Measurements from ENCODE around the gene BHMT2. TPM values are rescaled to one million over a fixed set of nuclear protein-coding genes. Genes with fewer than 3 reads are reported as not detected.

BHMT2 gene
- total and polyA plus RNA-seq, 10 donors = 0.17 to 2.6 (median 0.64) TPM; not detected in 1

- DNase-seq = no peak
- TF ChIP-seq POLR2A (IDR thresholded peaks at IDR 0.05) = no peak
- TF ChIP-seq, protein P1, sequence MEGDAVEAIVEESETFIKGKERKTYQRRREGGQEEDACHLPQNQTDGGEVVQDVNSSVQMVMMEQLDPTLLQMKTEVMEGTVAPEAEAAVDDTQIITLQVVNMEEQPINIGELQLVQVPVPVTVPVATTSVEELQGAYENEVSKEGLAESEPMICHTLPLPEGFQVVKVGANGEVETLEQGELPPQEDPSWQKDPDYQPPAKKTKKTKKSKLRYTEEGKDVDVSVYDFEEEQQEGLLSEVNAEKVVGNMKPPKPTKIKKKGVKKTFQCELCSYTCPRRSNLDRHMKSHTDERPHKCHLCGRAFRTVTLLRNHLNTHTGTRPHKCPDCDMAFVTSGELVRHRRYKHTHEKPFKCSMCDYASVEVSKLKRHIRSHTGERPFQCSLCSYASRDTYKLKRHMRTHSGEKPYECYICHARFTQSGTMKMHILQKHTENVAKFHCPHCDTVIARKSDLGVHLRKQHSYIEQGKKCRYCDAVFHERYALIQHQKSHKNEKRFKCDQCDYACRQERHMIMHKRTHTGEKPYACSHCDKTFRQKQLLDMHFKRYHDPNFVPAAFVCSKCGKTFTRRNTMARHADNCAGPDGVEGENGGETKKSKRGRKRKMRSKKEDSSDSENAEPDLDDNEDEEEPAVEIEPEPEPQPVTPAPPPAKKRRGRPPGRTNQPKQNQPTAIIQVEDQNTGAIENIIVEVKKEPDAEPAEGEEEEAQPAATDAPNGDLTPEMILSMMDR (IDR thresholded peaks at IDR 0.05 in 8 of 11, conservative IDR thresholded peaks at IDR 0.05 in 3 of 11) = no peak
- TF ChIP-seq POLR2AphosphoS5 (IDR thresholded peaks at IDR 0.05) = no peak
These were observed 34.3 kb upstream of the BHMT2 start for GRCh38 chr5:79035237-79035636.

DNA sequence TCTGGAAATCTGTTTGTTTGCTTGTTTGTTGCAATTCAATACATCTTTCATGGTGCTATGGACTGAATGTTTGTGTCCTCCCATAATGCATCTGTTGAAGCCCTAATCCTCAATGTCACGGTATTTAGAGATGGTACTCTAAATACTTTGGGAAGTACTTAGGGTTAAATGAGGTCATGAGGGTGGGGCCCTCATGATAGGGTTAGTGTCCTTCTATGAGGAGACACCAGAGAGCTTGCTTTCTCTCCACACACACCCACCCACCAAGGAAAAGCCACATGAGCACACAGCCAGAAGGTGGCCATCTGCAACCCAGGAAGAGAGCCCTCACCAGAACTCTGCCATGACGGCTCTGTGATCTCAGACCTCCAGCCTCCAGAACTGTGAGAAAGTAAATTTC is 32.8 kb upstream of the BHMT2 start:
- Histone ChIP-seq H3K36me3 (no peaks in the 10 kb centered on the region), H3K4me3 (no peak overlapping the region), H3K27me3 (replicated peaks in 1 of 7) (no peaks in the 10 kb centered on the region), H3K27ac (no peak overlapping the region), H3K9me3 (peaks cover 0 to 9% (median 1%) of the 10 kb centered on the region in 8 donors), H3K4me1 (no peaks in the 10 kb centered on the region)
- WGBS, 5 donors = 89 to 98% (median 95%) methylated on average over 2 of the region's 2 CpGs
- TF ChIP-seq, protein P1 (IDR thresholded peaks at IDR 0.05 in 8 of 11, conservative IDR thresholded peaks at IDR 0.05 in 3 of 11) = no peak
- TF ChIP-seq POLR2AphosphoS5 (IDR thresholded peaks at IDR 0.05) (no peak), POLR2A (IDR thresholded peaks at IDR 0.05) (no peak)
- DNase-seq = no peak
- intact Hi-C loops (cut with DNase I; ENCODE audit: low total_unique reads) = no loop called here

More at GRCh38 chr5:79035237-79035636, 34.3 kb upstream of the BHMT2 start:
- WGBS, 5 donors = 86 to 98% (median 91%) methylated on average over 3 of the region's 3 CpGs
- H3K27ac ChIP-seq = no peak overlapping the region
- no peaks in the 10 kb centered on the region for H3K27me3 ChIP-seq (replicated peaks in 1 of 7)
- peaks cover 0 to 9% (median 1%) of the 10 kb centered on the region in 8 donors for H3K9me3 ChIP-seq
- no peaks in the 10 kb centered on the region for H3K4me1 ChIP-seq
- no peak overlapping the region for H3K4me3 ChIP-seq
- intact Hi-C loops (cut with DNase I; ENCODE audit: low total_unique reads) = no loop called here
- no peaks in the 10 kb centered on the region for H3K36me3 ChIP-seq

GRCh38 chr5:79042188-79042587 is 27.4 kb upstream of the BHMT2 start:
- intact Hi-C loops (cut with DNase I; ENCODE audit: low total_unique reads) = no loop called here
- Histone ChIP-seq H3K9me3 (peaks cover 0 to 2% (median 0%) of the 10 kb centered on the region in 8 donors), H3K4me3 (no peak overlapping the region), H3K4me1 (no peaks in the 10 kb centered on the region), H3K27ac (no peak overlapping the region), H3K36me3 (no peaks in the 10 kb centered on the region), H3K27me3 (replicated peaks in 1 of 7) (no peaks in the 10 kb centered on the region)
- TF ChIP-seq POLR2A (IDR thresholded peaks at IDR 0.05) (no peak), POLR2AphosphoS5 (IDR thresholded peaks at IDR 0.05) (no peak)
- TF ChIP-seq, protein P1 (IDR thresholded peaks at IDR 0.05 in 8 of 11, conservative IDR thresholded peaks at IDR 0.05 in 3 of 11) = no peak
- 68 to 79% (median 78%) methylated on average over 3 of the region's 3 CpGs for WGBS, 5 donors
- no peak for DNase-seq

- TF ChIP-seq, protein P1 (IDR thresholded peaks at IDR 0.05 in 8 of 11, conservative IDR thresholded peaks at IDR 0.05 in 3 of 11) = no peak
- TF ChIP-seq POLR2A (IDR thresholded peaks at IDR 0.05) (no peak), POLR2AphosphoS5 (IDR thresholded peaks at IDR 0.05) (no peak)
- WGBS, 5 donors = 83 to 93% (median 91%) methylated on average over 3 of the region's 3 CpGs
- intact Hi-C loops (cut with DNase I; ENCODE audit: low total_unique reads) = no loop called here
These were observed 22.4 kb upstream of the BHMT2 start for GRCh38 chr5:79047199-79047598.

More at GRCh38 chr5:79047199-79047598, 22.4 kb upstream of the BHMT2 start:
- no peaks in the 10 kb centered on the region for H3K4me1 ChIP-seq
- H3K27me3 ChIP-seq (replicated peaks in 1 of 7) = no peaks in the 10 kb centered on the region
- DNase-seq = no peak
- H3K27ac ChIP-seq = no peak overlapping the region
- H3K4me3 ChIP-seq = no peak overlapping the region
- H3K36me3 ChIP-seq = no peaks in the 10 kb centered on the region
- peaks cover 0 to 11% (median 8%) of the 10 kb centered on the region in 8 donors for H3K9me3 ChIP-seq
